ENCODE measurements around the gene CR1L.

DNA sequence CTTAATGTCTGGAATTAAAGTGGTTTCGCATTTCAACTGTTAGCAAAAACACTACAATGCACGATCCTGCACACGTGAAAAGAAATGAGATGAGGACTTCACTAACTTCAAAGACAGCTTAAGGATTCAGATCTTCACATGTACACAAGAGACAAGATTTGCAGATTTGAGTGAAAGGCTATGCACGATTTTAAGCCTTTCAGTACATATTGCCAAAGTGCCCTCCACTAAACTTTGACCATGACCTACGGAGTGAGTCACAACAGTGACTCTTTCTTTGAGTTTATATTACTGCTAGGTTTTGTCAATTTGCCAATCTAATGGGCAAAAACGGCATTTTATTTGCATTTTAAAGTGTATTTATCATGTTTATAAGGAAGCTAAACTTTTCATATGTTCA is 41.2 kb upstream of the CR1L start:
- TF ChIP-seq POLR2AphosphoS5 (IDR thresholded peaks at IDR 0.05) (no peak), POLR2A (IDR thresholded peaks at IDR 0.05) (no peak)
